SK-N-SH treated with all-trans-retinoic acid at 6 μM for 48 hours (cell line): ENCODE data around the gene LRRFIP1.

Source experiments
- ATAC-seq: fragments of 200-7000 bp; cut with Tn5 transposase; 3 replicates; pipeline ENCODE4 v1.9.1; 2020; ENCODE audit warnings: mild to moderate bottlenecking, moderate library complexity
- ARNTL ChIP-seq: fragments of 450-650 bp; formaldehyde crosslinking; IDR thresholded peaks from 2 replicates; pipeline ENCODE4 v1.5.0; 2020; ENCODE audit warnings: low read depth, mild to moderate bottlenecking, moderate library complexity, borderline replicate concordance
- BACH2 ChIP-seq: fragments of 250-450 bp; sonication (Bioruptor Pico); IDR thresholded peaks from 2 replicates; pipeline ENCODE4 v1.9.0; 2021; ENCODE audit warnings: mild to moderate bottlenecking, borderline replicate concordance
- CSDC2 ChIP-seq: fragments of 250-450 bp; sonication (Bioruptor Pico); IDR thresholded peaks from 2 replicates; pipeline ENCODE4 v1.5.0; 2020; ENCODE audit warnings: mild to moderate bottlenecking, moderate library complexity
- GLIS3 ChIP-seq: fragments of 250-450 bp; sonication (Bioruptor Pico); IDR thresholded peaks from 2 replicates; pipeline ENCODE4 v1.5.0; 2020; ENCODE audit warnings: mild to moderate bottlenecking, moderate library complexity
- ISL1 ChIP-seq: fragments of 250-450 bp; sonication (Bioruptor Pico); IDR thresholded peaks from 2 replicates; pipeline ENCODE4 v2.1.2; 2022; ENCODE audit warnings: mild to moderate bottlenecking, moderate library complexity
- RARB ChIP-seq: fragments of 250-450 bp; sonication (Bioruptor Pico); IDR thresholded peaks from 2 replicates; pipeline ENCODE4 v1.8.0; 2021; ENCODE audit warnings: mild to moderate bottlenecking, moderate library complexity
- SNAI2 ChIP-seq: fragments of 250-450 bp; sonication (Bioruptor Pico); IDR thresholded peaks from 2 replicates; pipeline ENCODE4 v1.5.0; 2020; ENCODE audit warnings: mild to moderate bottlenecking, moderate library complexity
- TCF4 ChIP-seq: fragments of 250-450 bp; sonication (Bioruptor Pico); IDR thresholded peaks from 2 replicates; pipeline ENCODE4 v1.8.0; 2021; ENCODE audit warnings: mild to moderate bottlenecking, moderate library complexity, borderline replicate concordance
- TOX ChIP-seq: fragments of 250-450 bp; sonication (Bioruptor Pico); IDR thresholded peaks from 2 replicates; pipeline ENCODE4 v1.8.0; 2021; ENCODE audit warnings: mild to moderate bottlenecking, moderate library complexity, borderline replicate concordance
- ZC3H10 ChIP-seq: fragments of 250-450 bp; sonication (Bioruptor Pico); IDR thresholded peaks from 2 replicates; pipeline ENCODE4 v1.5.1; 2021; ENCODE audit warnings: mild to moderate bottlenecking, moderate library complexity
- ZFP3 ChIP-seq: fragments of 250-450 bp; sonication (Bioruptor Pico); IDR thresholded peaks from 2 replicates; pipeline ENCODE4 v1.5.0; 2020; ENCODE audit warnings: mild to moderate bottlenecking, moderate library complexity
- ZFP30 ChIP-seq: fragments of 450-650 bp; formaldehyde crosslinking; IDR thresholded peaks from 2 replicates; pipeline ENCODE4 v1.5.0; 2022; ENCODE audit warnings: mild to moderate bottlenecking, moderate library complexity
- ZNF565 ChIP-seq: fragments of 450-650 bp; formaldehyde crosslinking; conservative IDR thresholded peaks from 2 replicates; pipeline ENCODE4 v1.5.0; 2020; ENCODE audit warnings: low read depth, mild to moderate bottlenecking, moderate library complexity
- ZNF70 ChIP-seq: fragments of 450-650 bp; formaldehyde crosslinking; IDR thresholded peaks from 2 replicates; pipeline ENCODE4 v1.5.0; 2020; ENCODE audit warnings: mild to moderate bottlenecking, moderate library complexity
- TF ChIP-seq, protein P1 (sequence below): fragments of 250-450 bp; sonication (Bioruptor Pico); IDR thresholded peaks from 2 replicates; pipeline ENCODE4 v1.5.1; 2020; ENCODE audit warnings: low read depth, mild to moderate bottlenecking, moderate library complexity
- TF ChIP-seq, protein P2 (sequence below): fragments of 250-450 bp; sonication (Bioruptor Pico); IDR thresholded peaks from 2 replicates; pipeline ENCODE4 v1.8.0; 2020; ENCODE audit warnings: mild to moderate bottlenecking, moderate library complexity, borderline replicate concordance
- TF ChIP-seq, protein P3 (sequence below): fragments of 250-450 bp; sonication (Bioruptor Pico); IDR thresholded peaks from 2 replicates; pipeline ENCODE4 v1.8.0; 2021; ENCODE audit warnings: low read depth, mild to moderate bottlenecking, moderate library complexity, borderline replicate concordance
- TF ChIP-seq, protein P4 (sequence below): fragments of 250-450 bp; sonication (Bioruptor Pico); IDR thresholded peaks from 2 replicates; pipeline ENCODE4 v1.5.1; 2021; ENCODE audit warnings: mild to moderate bottlenecking, moderate library complexity

The LRRFIP1 gene

DNA sequence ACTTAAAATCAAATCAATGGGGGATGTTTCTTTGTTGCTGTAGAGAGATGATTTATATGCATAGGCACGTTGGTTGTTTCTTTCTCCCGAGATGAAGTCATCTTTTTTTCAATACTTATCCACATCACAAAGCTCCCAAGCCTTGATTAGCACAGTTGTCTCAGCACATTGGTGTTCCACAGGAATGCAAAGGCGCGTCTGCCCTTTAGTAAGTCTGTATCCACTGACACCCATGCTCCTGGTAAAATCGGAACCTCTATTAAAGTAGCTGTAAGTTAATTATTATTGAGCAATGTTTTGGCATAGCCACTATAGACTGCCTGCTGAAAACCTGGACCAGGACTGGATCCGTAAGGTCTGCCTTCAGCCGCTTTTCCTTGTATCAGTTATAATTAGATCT, 93.6 kb downstream of the LRRFIP1 start:
- ATAC-seq, result no peak
- 0 out of 2 replicates have a peak, but pooled peaks have one; percentile 12 for TF ChIP-seq TCF4 (CRISPR knock-in tag)
- TF ChIP-seq, protein P1, sequence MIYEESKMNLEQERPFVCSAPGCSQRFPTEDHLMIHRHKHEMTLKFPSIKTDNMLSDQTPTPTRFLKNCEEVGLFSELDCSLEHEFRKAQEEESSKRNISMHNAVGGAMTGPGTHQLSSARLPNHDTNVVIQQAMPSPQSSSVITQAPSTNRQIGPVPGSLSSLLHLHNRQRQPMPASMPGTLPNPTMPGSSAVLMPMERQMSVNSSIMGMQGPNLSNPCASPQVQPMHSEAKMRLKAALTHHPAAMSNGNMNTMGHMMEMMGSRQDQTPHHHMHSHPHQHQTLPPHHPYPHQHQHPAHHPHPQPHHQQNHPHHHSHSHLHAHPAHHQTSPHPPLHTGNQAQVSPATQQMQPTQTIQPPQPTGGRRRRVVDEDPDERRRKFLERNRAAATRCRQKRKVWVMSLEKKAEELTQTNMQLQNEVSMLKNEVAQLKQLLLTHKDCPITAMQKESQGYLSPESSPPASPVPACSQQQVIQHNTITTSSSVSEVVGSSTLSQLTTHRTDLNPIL (CRISPR knock-in tag), result no peak
- peak; percentile 43; the same call in 1 of the 2 replicates for TF ChIP-seq ISL1 (CRISPR knock-in tag)

DNA sequence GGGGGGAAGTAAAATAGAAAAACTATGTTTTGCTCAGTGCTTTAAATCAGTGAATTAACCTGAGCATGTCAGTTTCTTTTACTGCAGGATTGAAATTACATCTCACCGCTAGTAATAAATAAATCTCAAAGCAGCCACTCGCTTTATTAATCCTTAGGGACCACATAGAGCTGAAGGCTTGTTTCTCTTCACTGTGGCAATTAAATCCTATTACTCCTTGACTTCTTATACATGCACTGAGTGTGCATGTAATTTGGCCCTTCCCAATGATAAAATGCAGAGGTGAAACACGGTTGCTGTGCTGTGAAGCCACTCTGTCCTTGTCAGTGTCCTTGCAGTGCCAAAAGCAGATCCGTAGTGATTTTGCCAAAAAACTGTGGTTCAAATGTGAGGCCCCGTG, 94.1 kb downstream of the LRRFIP1 start:
- TF ChIP-seq CSDC2 (CRISPR knock-in tag), result no peak
- no peak for TF ChIP-seq ARNTL (CRISPR knock-in tag)
- TF ChIP-seq ZFP3 (CRISPR knock-in tag), result no peak
- TF ChIP-seq, protein P2, sequence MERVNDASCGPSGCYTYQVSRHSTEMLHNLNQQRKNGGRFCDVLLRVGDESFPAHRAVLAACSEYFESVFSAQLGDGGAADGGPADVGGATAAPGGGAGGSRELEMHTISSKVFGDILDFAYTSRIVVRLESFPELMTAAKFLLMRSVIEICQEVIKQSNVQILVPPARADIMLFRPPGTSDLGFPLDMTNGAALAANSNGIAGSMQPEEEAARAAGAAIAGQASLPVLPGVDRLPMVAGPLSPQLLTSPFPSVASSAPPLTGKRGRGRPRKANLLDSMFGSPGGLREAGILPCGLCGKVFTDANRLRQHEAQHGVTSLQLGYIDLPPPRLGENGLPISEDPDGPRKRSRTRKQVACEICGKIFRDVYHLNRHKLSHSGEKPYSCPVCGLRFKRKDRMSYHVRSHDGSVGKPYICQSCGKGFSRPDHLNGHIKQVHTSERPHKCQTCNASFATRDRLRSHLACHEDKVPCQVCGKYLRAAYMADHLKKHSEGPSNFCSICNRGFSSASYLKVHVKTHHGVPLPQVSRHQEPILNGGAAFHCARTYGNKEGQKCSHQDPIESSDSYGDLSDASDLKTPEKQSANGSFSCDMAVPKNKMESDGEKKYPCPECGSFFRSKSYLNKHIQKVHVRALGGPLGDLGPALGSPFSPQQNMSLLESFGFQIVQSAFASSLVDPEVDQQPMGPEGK (CRISPR knock-in tag), result no peak
- no peak for TF ChIP-seq RARB (CRISPR knock-in tag)
- TF ChIP-seq ZFP30 (CRISPR knock-in tag), result no peak
- TF ChIP-seq, all 23 proteins: peak for 0
- ATAC-seq, result no peak

DNA sequence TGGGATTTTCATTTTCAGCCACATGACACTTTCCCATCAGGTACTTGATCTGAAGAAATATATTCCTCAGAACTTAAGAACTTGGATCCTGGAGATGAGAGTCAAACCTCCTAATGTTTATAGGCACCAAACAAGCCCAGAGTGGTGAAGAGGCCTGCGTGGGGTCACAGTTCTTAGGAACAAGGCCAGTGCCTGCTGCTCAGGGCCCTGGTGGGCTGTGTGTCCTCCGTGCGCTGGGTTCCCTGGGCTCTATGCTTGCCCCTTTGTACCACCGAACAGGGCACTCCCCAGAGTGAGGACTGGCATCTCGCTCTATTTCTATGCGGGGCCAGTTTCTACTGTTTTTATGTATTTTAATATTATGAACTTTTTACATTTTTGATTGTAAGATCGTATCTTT, 95.2 kb downstream of the LRRFIP1 start:
- TF ChIP-seq TOX (CRISPR knock-in tag), result no peak
- no peak for TF ChIP-seq SNAI2 (CRISPR knock-in tag)
- TF ChIP-seq, protein P3, sequence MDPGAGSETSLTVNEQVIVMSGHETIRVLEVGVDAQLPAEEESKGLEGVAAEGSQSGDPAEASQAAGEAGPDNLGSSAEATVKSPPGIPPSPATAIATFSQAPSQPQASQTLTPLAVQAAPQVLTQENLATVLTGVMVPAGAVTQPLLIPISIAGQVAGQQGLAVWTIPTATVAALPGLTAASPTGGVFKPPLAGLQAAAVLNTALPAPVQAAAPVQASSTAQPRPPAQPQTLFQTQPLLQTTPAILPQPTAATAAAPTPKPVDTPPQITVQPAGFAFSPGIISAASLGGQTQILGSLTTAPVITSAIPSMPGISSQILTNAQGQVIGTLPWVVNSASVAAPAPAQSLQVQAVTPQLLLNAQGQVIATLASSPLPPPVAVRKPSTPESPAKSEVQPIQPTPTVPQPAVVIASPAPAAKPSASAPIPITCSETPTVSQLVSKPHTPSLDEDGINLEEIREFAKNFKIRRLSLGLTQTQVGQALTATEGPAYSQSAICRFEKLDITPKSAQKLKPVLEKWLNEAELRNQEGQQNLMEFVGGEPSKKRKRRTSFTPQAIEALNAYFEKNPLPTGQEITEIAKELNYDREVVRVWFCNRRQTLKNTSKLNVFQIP, result no peak
- no peak for TF ChIP-seq RARB (CRISPR knock-in tag)
- TF ChIP-seq, protein P1 (CRISPR knock-in tag), result no peak
- no peak for TF ChIP-seq TCF4 (CRISPR knock-in tag)
- TF ChIP-seq BACH2 (CRISPR knock-in tag), result no peak
- no peak for TF ChIP-seq ISL1 (CRISPR knock-in tag)
- no peak for TF ChIP-seq CSDC2 (CRISPR knock-in tag)
- no peak for TF ChIP-seq ZNF565 (CRISPR knock-in tag)
- no peak for TF ChIP-seq ARNTL (CRISPR knock-in tag)
- TF ChIP-seq ZC3H10 (CRISPR knock-in tag), result no peak
- no peak for TF ChIP-seq ZFP3 (CRISPR knock-in tag)
- TF ChIP-seq GLIS3, result no peak
- no peak for TF ChIP-seq ZNF70
- TF ChIP-seq, protein P2 (CRISPR knock-in tag), result no peak
- no peak for TF ChIP-seq ZFP30 (CRISPR knock-in tag)
- no peak for ATAC-seq

DNA sequence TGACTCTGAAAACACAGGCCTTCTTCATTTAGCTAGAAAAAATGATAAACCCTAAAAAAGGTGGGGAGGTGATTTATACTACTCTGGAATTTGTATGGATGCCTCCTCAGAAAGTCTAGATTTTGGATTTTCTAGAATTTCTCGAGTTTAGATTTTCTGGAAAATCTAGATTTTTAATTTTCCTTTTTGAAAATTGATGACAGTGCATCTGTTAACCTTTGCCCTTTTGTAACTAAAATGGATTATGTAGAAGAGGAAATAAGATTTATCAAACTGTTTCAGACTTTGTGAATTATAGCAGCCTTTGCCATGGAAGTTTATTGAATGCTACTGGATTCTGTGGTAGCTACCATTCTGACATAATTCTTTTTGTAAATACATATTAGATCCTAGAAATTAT, 95.6 kb downstream of the LRRFIP1 start:
- no peak for ATAC-seq
- no peak for TF ChIP-seq ZFP3 (CRISPR knock-in tag)
- no peak for TF ChIP-seq TCF4 (CRISPR knock-in tag)
- TF ChIP-seq, protein P4, sequence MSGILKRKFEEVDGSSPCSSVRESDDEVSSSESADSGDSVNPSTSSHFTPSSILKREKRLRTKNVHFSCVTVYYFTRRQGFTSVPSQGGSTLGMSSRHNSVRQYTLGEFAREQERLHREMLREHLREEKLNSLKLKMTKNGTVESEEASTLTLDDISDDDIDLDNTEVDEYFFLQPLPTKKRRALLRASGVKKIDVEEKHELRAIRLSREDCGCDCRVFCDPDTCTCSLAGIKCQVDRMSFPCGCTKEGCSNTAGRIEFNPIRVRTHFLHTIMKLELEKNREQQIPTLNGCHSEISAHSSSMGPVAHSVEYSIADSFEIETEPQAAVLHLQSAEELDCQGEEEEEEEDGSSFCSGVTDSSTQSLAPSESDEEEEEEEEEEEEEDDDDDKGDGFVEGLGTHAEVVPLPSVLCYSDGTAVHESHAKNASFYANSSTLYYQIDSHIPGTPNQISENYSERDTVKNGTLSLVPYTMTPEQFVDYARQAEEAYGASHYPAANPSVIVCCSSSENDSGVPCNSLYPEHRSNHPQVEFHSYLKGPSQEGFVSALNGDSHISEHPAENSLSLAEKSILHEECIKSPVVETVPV, result no peak
- no peak for TF ChIP-seq CSDC2 (CRISPR knock-in tag)
- TF ChIP-seq, protein P3, result no peak
- TF ChIP-seq, protein P1 (CRISPR knock-in tag), result no peak
- TF ChIP-seq ARNTL (CRISPR knock-in tag), result no peak
